RWPE1 (cell line): Measurements from ENCODE around the gene FAM83C.

Experiments
- CTCF ChIA-PET: fragments of 350-600 bp; sonication (Branson Sonifier 250); formaldehyde crosslinking; extraction: SDS; loops from one replicate; lab custom pipeline; 2021; lab: Yijun Ruan, JAX
- POLR2A ChIA-PET: fragments of 400-600 bp; formaldehyde crosslinking; extraction: SDS; loops from one replicate; lab custom pipeline; 2020; ENCODE audit warnings: antibody characterized with exemption; ENCODE audit not compliant: low non-redundant PET; lab: Yijun Ruan, JAX
- DNase-seq: peaks from one replicate; pipeline ENCODE4 v3.0.0; 2012; ENCODE audit warnings: low spot score
- H3K27ac ChIP-seq: fragments of 450-650 bp; 2 replicates; pipeline ENCODE4 v1.5.1; 2017
- CTCF ChIP-seq: fragments of 450-650 bp; conservative IDR thresholded peaks from 2 replicates; pipeline ENCODE4 v1.5.1; 2017; ENCODE audit warnings: low read depth, mild to moderate bottlenecking

Gene FAM83C

GRCh38 chr20:35328095-35328685 lies 36.0 kb upstream of the FAM83C start:
- no peak overlapping the region for H3K27ac ChIP-seq
- POLR2A ChIA-PET: interaction anchor here (0.6 kb wide), 1 partner anchor 20 kb away, joined by 4 read pairs; no protein-coding TSS in a partner anchor
- no peak for TF ChIP-seq CTCF
- DNase-seq: no peak
- CTCF ChIA-PET: interaction anchor here (1.0 to 1.9 kb wide), 2 partner anchors 20 to 24 kb away, joined by 7 to 52 read pairs; no protein-coding TSS in a partner anchor

GRCh38 chr20:35327074-35327976 lies 35.1 kb upstream of the FAM83C start:
- no peak for DNase-seq
- POLR2A ChIA-PET: no interaction called here
- no peak for TF ChIP-seq CTCF
- peak overlapping the region; percentile 16; the same call in 1 of the 2 replicates for H3K27ac ChIP-seq
- CTCF ChIA-PET: no interaction called here

DNA sequence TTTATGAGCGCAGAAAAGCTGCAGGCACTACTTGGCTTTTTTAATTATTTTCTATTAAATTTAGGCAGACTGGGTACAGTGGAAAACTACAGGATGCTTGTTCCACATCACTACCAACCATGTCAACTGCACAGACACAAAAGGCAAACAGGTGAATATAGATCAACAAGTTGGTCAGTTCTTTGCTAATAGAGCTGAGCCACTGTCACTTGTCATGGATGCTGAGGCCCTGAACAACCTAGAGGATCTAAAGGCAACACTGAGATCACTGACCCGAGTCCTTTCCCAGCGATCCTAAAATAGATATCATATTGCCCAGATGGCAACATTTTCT lies 34.5 kb upstream of the FAM83C start:
- no peak for DNase-seq
- ChIA-PET CTCF (no interaction called here), POLR2A (no interaction called here)
- H3K27ac ChIP-seq: no peak overlapping the region
- TF ChIP-seq CTCF: no peak

DNA sequence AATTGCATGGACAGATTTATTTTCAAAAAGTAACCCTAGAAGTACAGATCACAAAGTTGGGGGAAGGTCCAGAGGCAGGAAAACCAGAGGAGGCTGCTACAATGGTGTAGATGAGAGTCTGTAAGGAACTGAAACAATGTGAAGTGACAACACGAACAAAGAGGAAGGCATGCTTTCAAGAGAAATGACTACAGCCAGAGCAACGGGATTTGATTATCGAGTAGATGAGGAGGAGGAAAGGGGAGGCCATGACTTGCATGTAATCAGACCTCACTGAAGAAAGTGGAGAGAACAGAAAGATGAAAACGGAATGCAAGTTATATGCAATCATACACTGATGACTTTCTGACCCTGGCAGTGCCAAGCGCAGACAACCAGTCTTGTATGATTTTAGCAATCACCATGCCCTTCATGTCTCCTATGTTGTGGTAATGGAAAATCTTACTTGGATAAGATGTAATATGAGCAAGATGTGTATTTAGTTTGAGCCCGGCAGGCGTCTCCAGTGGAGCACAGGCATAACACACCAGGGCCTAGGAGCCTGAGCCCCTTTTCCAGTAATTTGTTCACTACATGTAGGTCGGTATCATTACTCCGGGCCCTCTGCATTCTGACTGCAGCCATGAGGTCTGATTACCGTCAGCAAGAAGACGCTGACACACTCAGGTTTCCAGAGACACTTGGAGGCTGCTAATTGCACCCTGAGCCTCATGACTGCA lies 34.0 kb upstream of the FAM83C start:
- ChIA-PET CTCF (interaction anchor here (0.6 to 0.7 kb wide), 3 partner anchors 23 to 859 kb away, joined by 3 to 4 read pairs (median 3); no protein-coding TSS in a partner anchor), POLR2A (no interaction called here)
- no peak for DNase-seq
- TF ChIP-seq CTCF: no peak
- H3K27ac ChIP-seq: no peak overlapping the region

DNA sequence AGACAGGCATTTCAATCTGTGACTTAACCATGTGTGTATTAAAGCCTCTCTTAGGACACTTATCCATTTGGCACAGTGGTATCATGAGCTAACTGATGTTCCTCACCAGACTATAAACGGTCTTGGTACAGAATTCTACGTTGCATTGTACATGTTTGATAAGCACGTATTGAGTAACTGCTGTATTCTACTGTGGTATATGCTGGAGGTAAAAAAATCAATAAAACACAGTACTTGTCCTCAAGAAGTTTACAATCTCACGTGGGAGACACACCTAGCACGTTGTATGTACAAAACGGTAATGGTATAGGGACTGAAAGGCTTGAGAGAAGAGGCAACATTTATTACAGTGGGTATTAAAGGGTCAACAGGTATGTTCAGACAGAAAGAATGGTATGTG lies 33.2 kb upstream of the FAM83C start:
- POLR2A ChIA-PET: interaction anchor here (0.5 kb wide), 1 partner anchor 248 kb away, joined by 3 read pairs; no protein-coding TSS in a partner anchor
- no peak for DNase-seq
- CTCF ChIA-PET: interaction anchor here (0.6 to 1.0 kb wide), 3 partner anchors 16 to 859 kb away, joined by 3 to 4 read pairs (median 4); no protein-coding TSS in a partner anchor
- no peak for TF ChIP-seq CTCF
- H3K27ac ChIP-seq: no peak overlapping the region
